Mucosa of stomach (tissue), 1 donor: ENCODE results near the gene ANO2.
"Not testable (repeated sequence)": the region's sequence is repeated elsewhere in the genome, so short reads cannot be mapped to it uniquely, and the experiment has no call there.

Experiments used
- H3K27me3 ChIP-seq: one replicate; pipeline ENCODE4 v1.7.0; 2013; ENCODE audit warnings: mild to moderate bottlenecking, low read length; ENCODE audit not compliant: control insufficient read depth, insufficient read depth
- H3K36me3 ChIP-seq: one replicate; pipeline ENCODE4 v1.7.0; 2013; ENCODE audit warnings: low read length; ENCODE audit not compliant: control insufficient read depth, insufficient read depth
- H3K4me1 ChIP-seq: one replicate; pipeline ENCODE4 v1.7.0; 2013; ENCODE audit warnings: mild to moderate bottlenecking, low read length; ENCODE audit not compliant: control insufficient read depth, insufficient read depth
- H3K4me3 ChIP-seq: one replicate; pipeline ENCODE4 v1.7.0; 2013; ENCODE audit warnings: low read length
- H3K9ac ChIP-seq: one replicate; pipeline ENCODE4 v1.7.0; 2013; ENCODE audit warnings: mild to moderate bottlenecking, low read length, moderate library complexity
- H3K9me3 ChIP-seq: one replicate; pipeline ENCODE4 v1.7.0; 2013; ENCODE audit warnings: mild to moderate bottlenecking, low read length, moderate library complexity; ENCODE audit not compliant: control insufficient read depth
- donor health status: Pancreatic carcinoma.

Gene ANO2

DNA sequence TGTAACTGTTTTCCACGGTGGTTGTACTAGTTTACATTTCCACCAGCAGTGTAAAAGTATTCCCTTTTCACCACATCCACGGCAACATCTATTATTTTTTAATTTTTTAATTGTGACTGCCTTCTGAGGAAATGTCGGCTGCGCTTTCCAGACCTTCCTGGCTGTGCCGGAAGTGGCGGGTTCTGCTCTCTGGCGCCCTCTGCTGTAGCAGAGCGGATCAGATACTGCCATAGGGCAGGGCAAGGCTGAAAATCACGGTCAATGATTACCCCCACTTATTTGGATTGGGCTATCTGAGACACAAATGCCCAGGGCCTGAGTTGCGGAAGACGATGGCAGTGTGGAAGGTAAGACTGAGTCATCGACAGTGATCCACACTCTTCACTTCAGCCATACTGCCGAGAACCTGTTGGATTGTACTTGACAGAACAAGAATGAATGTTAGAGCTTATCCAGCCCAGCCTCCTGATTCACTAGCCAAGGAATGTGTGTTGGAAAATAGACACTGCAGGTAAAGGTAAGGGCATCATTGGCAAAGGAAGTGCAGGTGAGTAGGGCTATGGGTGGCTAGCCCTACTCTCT is 388.9 kb downstream of the ANO2 start:
- no peaks in the 10 kb centered on the region for H3K9me3 ChIP-seq
- H3K36me3 ChIP-seq: no peaks in the 10 kb centered on the region
- H3K4me3 ChIP-seq: no peak overlapping the region
- no peaks in the 10 kb centered on the region for H3K4me1 ChIP-seq
- H3K9ac ChIP-seq: no peak overlapping the region
- peaks cover 3% of the 10 kb centered on the region for H3K27me3 ChIP-seq

DNA sequence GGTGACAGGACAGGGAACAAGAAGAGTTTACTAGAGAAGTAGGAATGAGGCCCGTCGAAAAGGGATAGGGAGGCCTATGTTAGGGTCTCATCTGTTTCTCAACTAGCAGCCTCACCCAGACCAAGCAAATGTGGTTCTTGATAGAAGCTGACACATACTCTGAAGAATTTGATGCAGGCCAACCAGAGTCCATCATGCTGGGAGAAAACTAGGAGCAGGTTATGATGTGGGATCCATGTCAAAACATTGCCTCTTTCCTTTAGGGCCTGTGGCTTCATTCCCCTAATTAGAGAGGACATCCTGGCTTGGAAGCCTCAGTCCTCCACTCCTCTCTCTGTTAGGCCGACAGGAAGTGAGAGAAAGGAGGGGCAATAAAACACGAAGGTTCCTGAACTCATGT is 390.3 kb downstream of the ANO2 start:
- Histone ChIP-seq H3K36me3 (no peaks in the 10 kb centered on the region), H3K9ac (no peak overlapping the region), H3K4me3 (no peak overlapping the region), H3K27me3 (peaks cover 4% of the 10 kb centered on the region), H3K9me3 (no peaks in the 10 kb centered on the region), H3K4me1 (no peaks in the 10 kb centered on the region)

DNA sequence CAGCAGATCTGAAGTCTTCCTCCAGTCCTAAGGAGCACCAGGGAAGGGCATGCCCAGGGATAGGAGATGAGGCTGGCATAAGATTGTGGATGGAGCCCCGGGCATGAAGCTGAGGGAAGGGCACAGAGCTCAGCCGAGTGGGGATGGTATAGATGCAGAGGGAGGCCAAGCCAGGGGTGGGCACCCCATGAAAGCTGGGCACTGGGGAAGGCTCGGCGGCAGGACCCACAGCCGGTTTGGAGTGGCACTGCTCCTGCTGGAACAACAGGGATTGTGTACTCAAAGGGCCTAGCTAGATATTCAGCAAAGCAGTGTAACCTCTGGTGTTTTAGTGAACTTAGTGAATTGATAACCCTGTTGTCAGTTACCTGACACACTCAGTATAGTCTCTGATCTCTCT is 396.0 kb downstream of the ANO2 start:
- Histone ChIP-seq H3K9me3 (no peaks in the 10 kb centered on the region), H3K36me3 (no peaks in the 10 kb centered on the region), H3K27me3 (peaks cover 4% of the 10 kb centered on the region), H3K4me1 (no peaks in the 10 kb centered on the region), H3K4me3 (no peak overlapping the region), H3K9ac (no peak overlapping the region)

DNA sequence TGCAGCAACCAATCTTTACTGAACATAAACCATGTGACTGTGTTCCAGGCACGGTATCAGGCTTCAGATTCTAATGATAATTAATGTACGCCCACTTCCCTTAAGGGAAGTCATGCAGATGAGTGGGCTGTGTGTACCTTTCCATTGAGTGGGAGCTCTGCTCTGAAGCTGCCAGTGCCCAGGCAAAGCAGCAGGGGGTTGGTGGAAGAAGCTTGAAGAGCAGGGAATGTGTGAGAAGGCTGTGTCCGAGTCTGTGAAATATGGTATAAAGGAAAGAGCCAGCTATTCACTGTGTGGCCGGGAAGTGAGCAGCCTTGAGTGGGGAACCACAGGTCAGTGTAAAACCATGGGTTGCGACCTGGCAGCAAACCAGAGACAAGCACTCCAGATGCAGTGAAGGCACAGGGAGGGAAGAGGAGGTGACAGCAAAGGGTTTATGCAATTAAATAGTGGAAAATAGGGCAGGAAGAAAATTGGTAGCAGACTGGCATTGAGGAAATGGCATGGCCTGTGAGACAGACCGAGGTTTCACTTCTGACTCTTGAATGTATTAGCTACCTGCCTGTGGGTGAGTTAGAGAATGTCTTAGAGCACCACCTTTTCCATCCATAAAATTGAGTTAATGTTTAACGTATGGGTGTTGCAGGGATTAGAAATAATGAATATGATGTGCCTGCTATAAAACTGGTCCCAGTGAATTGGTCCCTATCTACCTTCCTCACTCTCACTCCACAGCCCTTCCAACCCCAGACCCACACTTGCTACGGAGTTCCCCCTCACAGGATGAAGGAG is 396.7 kb downstream of the ANO2 start:
- Histone ChIP-seq H3K4me3 (no peak overlapping the region), H3K9me3 (no peaks in the 10 kb centered on the region), H3K4me1 (no peaks in the 10 kb centered on the region), H3K9ac (no peak overlapping the region), H3K36me3 (no peaks in the 10 kb centered on the region), H3K27me3 (peaks cover 4% of the 10 kb centered on the region)

DNA sequence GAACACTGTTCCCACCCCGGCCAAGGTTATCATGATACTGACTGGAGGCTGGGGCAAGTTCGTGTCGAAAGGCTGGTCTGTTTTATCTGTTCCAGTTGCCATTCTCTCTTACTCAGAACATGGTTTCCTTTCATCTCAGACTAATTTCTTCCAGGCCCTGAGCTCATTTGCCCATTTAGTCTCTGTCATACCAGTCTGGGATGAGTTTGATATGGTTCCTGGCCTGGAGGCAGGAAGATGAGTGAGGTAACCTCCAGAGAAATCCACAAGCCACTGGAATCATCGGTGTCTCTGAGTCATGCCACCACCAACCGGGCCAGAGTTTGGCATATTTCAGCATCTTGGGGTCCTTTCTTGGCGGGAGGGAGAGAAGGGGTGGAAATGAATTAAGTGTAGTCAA is 398.4 kb downstream of the ANO2 start:
- no peak overlapping the region for H3K9ac ChIP-seq
- H3K9me3 ChIP-seq: no peaks in the 10 kb centered on the region
- no peak overlapping the region for H3K4me3 ChIP-seq
- H3K4me1 ChIP-seq: no peaks in the 10 kb centered on the region
- no peaks in the 10 kb centered on the region for H3K36me3 ChIP-seq
- peaks cover 4% of the 10 kb centered on the region for H3K27me3 ChIP-seq

DNA sequence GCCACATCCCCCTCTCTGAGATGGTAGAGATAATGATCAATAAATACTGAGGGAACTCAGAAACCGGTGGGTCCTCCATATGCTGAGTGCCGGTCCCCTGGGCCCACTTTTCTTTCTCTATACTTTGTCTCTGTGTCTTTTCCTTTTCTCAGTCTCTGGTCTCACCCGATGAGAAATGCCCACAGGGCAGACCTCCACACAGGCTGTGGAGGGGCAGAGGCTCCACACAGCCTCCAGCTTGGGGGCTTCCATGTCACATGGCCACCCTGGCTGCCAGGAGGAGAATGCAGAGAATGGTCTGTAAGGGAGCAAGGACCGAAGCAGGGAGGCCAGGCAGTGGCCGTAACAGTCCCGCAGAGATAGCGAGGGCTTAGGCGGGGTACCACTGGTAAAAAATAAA is 407.3 kb downstream of the ANO2 start:
- no peak overlapping the region for H3K4me3 ChIP-seq
- H3K9ac ChIP-seq: no peak overlapping the region
- H3K27me3 ChIP-seq: no peaks in the 10 kb centered on the region
- no peaks in the 10 kb centered on the region for H3K9me3 ChIP-seq
- no peaks in the 10 kb centered on the region for H3K36me3 ChIP-seq
- no peaks in the 10 kb centered on the region for H3K4me1 ChIP-seq

DNA sequence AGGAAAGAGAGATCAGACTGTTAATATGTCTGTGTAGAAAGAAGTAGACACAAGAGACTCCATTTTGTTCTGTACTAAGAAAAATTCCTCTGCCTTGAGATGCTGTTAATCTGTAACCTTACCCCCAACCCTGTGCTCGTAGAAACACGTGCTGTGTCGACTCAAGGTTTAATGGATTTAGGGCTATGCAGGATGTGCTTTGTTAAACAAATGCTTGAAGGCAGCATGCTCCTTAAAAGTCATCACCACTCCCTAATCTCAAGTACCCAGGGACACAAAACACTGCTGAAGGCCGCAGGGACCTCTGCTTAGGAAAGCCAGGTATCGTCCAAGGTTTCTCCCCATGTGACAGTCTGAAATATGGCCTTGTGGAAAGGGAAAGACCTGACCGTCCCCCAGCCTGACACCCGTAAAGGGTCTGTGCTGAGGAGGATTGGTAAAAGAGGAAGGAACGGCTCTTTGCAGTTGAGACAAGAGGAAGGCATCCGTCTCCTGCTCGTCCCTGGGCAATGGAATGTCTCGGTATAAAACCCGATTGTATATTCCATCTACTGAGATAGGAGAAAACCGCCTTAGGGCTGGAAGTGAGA is 407.9 kb downstream of the ANO2 start:
- H3K9ac ChIP-seq, H3K27me3 ChIP-seq, H3K36me3 ChIP-seq, H3K4me3 ChIP-seq, H3K9me3 ChIP-seq, H3K4me1 ChIP-seq: not testable (repeated sequence)

DNA sequence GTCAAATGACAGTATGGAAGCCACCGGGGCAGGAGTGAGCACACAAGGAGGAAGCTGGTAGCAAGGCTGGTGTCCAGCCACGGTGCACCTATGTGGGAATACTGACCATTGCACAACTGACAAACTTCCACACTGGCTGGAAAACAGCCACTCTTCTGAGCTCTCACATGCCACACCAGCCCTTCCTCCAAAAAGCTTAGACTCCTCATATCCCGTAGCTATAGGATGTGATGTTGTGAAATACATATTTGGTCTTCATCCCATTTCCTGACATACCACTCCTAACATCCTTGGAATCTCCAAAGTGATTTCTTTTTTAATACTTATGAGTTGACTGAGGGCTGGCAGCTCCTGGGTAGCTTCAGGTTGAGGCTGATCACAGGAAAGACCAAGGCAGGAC is 409.5 kb downstream of the ANO2 start:
- Histone ChIP-seq H3K9me3 (no peaks in the 10 kb centered on the region), H3K27me3 (no peaks in the 10 kb centered on the region), H3K9ac (no peak overlapping the region), H3K36me3 (no peaks in the 10 kb centered on the region), H3K4me3 (no peak overlapping the region), H3K4me1 (no peaks in the 10 kb centered on the region)

DNA sequence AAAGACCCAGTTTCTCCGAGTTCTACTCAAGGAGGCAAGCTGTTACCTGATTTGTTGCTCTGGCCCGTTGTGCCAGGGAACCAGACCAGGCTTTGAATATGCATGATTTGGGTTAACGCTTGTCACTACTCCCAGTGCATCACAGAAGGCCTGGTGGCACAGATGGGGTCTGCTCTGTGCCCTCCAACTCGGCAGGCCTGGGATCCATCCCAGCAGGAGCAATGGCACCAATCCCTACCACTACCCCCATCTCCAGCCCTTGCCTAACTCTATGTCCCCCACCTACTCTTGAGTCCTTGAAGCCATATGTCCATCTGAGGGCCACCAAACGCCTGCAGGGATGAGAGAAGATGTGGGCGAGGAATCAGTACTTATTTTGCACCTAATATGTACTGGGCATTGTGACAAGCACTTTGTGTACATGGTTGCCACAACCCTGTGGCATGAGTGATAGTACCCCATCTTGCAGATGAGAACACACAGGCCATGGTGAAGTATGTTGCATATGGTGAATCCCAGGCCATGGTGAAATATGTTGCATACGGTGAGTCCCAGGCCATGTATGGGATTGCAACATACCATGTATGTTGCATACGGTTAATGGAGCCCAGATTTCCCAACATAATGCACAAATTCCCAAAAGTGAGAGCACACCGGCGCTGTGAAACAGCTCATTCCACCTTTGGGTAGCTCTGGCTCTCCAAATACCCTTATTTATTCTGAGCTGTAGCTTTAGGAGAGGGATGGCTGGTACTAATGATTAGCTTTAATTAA is 410.4 kb downstream of the ANO2 start:
- Histone ChIP-seq H3K36me3 (no peaks in the 10 kb centered on the region), H3K27me3 (no peaks in the 10 kb centered on the region), H3K4me1 (no peaks in the 10 kb centered on the region), H3K9ac (no peak overlapping the region), H3K9me3 (no peaks in the 10 kb centered on the region), H3K4me3 (no peak overlapping the region)

DNA sequence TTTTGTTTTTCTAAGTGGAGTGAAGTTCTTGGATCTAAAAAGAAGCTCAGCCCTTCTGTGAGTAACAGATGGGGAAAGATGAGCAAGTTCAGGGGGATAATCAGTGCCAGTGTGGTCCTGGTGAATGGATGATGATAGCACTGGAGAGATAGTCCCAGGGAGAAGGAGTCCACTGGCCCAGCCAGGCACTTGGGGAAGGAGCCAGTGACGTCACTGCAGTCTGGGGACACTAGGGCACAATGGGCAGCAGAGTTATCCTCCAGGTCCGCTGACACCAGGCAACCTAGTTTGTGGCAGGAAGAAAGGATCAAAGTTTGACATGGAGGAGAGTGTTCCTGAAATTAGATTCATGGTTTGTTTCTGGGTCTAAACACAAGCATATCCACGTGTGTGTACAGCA is 411.7 kb downstream of the ANO2 start:
- Histone ChIP-seq H3K9ac (no peak overlapping the region), H3K4me3 (no peak overlapping the region), H3K36me3 (no peaks in the 10 kb centered on the region), H3K4me1 (no peaks in the 10 kb centered on the region), H3K9me3 (no peaks in the 10 kb centered on the region), H3K27me3 (no peaks in the 10 kb centered on the region)

DNA sequence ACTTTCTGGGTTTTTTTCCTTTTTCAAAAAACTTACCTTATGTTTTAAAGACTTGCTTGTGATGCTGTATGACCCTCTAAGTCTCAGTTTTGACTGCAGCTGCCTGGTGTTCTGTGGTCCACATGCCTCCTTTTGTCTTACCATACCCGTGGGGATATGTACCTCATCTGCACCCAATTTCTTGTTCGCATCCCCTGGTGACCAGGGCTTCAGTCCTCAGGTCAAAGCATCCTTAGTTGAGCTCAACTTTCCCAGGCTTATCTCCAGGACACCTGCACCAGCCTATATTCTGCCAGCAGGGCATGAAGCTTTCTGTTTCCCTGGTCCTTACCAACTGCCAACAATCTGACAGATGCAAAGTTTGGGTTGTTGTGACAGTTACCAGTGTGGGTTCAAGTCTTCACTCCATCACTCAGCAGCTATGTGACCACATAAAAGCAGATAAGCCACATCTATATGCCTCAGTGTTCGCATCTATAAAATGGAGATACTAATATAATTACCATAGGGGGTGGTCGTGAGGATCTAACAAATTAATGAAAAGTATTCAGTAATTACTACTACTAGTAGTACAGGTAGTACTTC is 419.2 kb downstream of the ANO2 start:
- no peaks in the 10 kb centered on the region for H3K36me3 ChIP-seq

More for the DNA sequence above, 419.2 kb downstream of the ANO2 start:
- H3K9ac ChIP-seq: no peak overlapping the region
- no peaks in the 10 kb centered on the region for H3K27me3 ChIP-seq
- no peaks in the 10 kb centered on the region for H3K4me1 ChIP-seq
- no peak overlapping the region for H3K4me3 ChIP-seq
- no peaks in the 10 kb centered on the region for H3K9me3 ChIP-seq
